ENCODE measurements around the gene TMEM208. TPM values are rescaled to one million over a fixed set of nuclear protein-coding genes. Genes with fewer than 3 reads are reported as not detected.

TMEM208 gene
- total RNA-seq, 1 experiment from 2014 or later = 53.5 TPM

- no TSS peak for BruUV-seq (replicated peaks)
- intact Hi-C loops (cut with micrococcal nuclease; ENCODE audit: unreplicated experiment) = no loop called here
These were observed 10.1 kb upstream of the TMEM208 start for GRCh38 chr16:67216612-67217490.

GRCh38 chr16:67223992-67224391 lies 2.9 kb upstream of the TMEM208 start:
- DNase-seq = no peak
- peaks cover 31% of the 10 kb centered on the region for H3K36me3 Mint-ChIP-seq (ENCODE audit: insufficient read depth, unreplicated experiment)
- no peak for TF ChIP-seq CTCF (IDR thresholded peaks at IDR 0.05; ENCODE audit: unreplicated experiment)
- H3K4me3 Mint-ChIP-seq (ENCODE audit: low read depth, unreplicated experiment) = no peak overlapping the region
- no peaks in the 10 kb centered on the region for H3K9me3 Mint-ChIP-seq (ENCODE audit: low read depth, unreplicated experiment)
- no peak overlapping the region for H3K27ac Mint-ChIP-seq (ENCODE audit: unreplicated experiment)
- no peaks in the 10 kb centered on the region for H3K27me3 Mint-ChIP-seq (ENCODE audit: unreplicated experiment)
- CTCF ChIA-PET = no interaction called here
- peaks cover 39% of the 10 kb centered on the region for H3K4me1 Mint-ChIP-seq (ENCODE audit: low read depth, unreplicated experiment)
- BruUV-seq (replicated peaks) = no TSS peak
- intact Hi-C loops (cut with micrococcal nuclease; ENCODE audit: unreplicated experiment) = no loop called here

More at GRCh38 chr16:67216612-67217490, 10.1 kb upstream of the TMEM208 start:
- no peak for TF ChIP-seq CTCF (IDR thresholded peaks at IDR 0.05; ENCODE audit: unreplicated experiment)
- no peaks in the 10 kb centered on the region for H3K9me3 Mint-ChIP-seq (ENCODE audit: low read depth, unreplicated experiment)
- H3K27ac Mint-ChIP-seq (ENCODE audit: unreplicated experiment) = no peak overlapping the region
- H3K27me3 Mint-ChIP-seq (ENCODE audit: unreplicated experiment) = peaks cover 28% of the 10 kb centered on the region
- DNase-seq = no peak
- no peaks in the 10 kb centered on the region for H3K4me1 Mint-ChIP-seq (ENCODE audit: low read depth, unreplicated experiment)
- CTCF ChIA-PET = no interaction called here
- H3K4me3 Mint-ChIP-seq (ENCODE audit: low read depth, unreplicated experiment) = no peak overlapping the region
- no peaks in the 10 kb centered on the region for H3K36me3 Mint-ChIP-seq (ENCODE audit: insufficient read depth, unreplicated experiment)

- no peak for DNase-seq
- peaks cover 40% of the 10 kb centered on the region for H3K4me1 Mint-ChIP-seq (ENCODE audit: low read depth, unreplicated experiment)
- H3K4me3 Mint-ChIP-seq (ENCODE audit: low read depth, unreplicated experiment) = peak overlapping the region; percentile 99
- peaks cover 55% of the 10 kb centered on the region for H3K36me3 Mint-ChIP-seq (ENCODE audit: insufficient read depth, unreplicated experiment)
- H3K27me3 Mint-ChIP-seq (ENCODE audit: unreplicated experiment) = no peaks in the 10 kb centered on the region
- TF ChIP-seq CTCF (IDR thresholded peaks at IDR 0.05; ENCODE audit: unreplicated experiment) = no peak
- TSS peak; percentile 17 for BruUV-seq (replicated peaks)
- H3K27ac Mint-ChIP-seq (ENCODE audit: unreplicated experiment) = peak overlapping the region; percentile 99
- CTCF ChIA-PET = interaction anchor here (0.9 to 2.5 kb wide), 7 partner anchors 10 to 295 kb away, joined by 3 to 9 read pairs (median 4); partner anchors contain the start of genes ELMO3 and FHOD1
- H3K9me3 Mint-ChIP-seq (ENCODE audit: low read depth, unreplicated experiment) = no peaks in the 10 kb centered on the region
- intact Hi-C loops (cut with micrococcal nuclease; ENCODE audit: unreplicated experiment) = loop anchor here (2.0 kb wide), 1 partner anchor 20 kb away; the partner anchor contains the start of gene FHOD1
These were observed 581 bp upstream of the TMEM208 start for GRCh38 chr16:67226295-67226803.

- Mint-ChIP-seq H3K27me3 (ENCODE audit: unreplicated experiment) (no peaks in the 10 kb centered on the region), H3K9me3 (ENCODE audit: low read depth, unreplicated experiment) (no peaks in the 10 kb centered on the region), H3K4me3 (ENCODE audit: low read depth, unreplicated experiment) (peak overlapping the region; percentile 99), H3K27ac (ENCODE audit: unreplicated experiment) (peak overlapping the region; percentile 99), H3K4me1 (ENCODE audit: low read depth, unreplicated experiment) (peaks cover 40% of the 10 kb centered on the region), H3K36me3 (ENCODE audit: insufficient read depth, unreplicated experiment) (peaks cover 62% of the 10 kb centered on the region)
- no peak for TF ChIP-seq CTCF (IDR thresholded peaks at IDR 0.05; ENCODE audit: unreplicated experiment)
- DNase-seq = no peak
- BruUV-seq (replicated peaks) = no TSS peak
- intact Hi-C loops (cut with micrococcal nuclease; ENCODE audit: unreplicated experiment) = loop anchor here (2.0 kb wide), 1 partner anchor 19 kb away; the partner anchor contains the start of gene FHOD1
- CTCF ChIA-PET = interaction anchor here (0.5 to 2.5 kb wide), 6 partner anchors 9 to 293 kb away, joined by 3 to 9 read pairs (median 5); partner anchors contain the start of genes ELMO3 and FHOD1
These were observed 614 bp downstream of the TMEM208 start for GRCh38 chr16:67227567-67227921.
